ENCODE measurements around the gene CXCL1.

CXCL1 gene

GRCh38 chr4:73860917-73861316, 8.3 kb upstream of the CXCL1 start:
- Mint-ChIP-seq H3K36me3 (no peaks in the 10 kb centered on the region), H3K9me3 (no peaks in the 10 kb centered on the region), H3K27ac (no peak overlapping the region), H3K4me1 (no peaks in the 10 kb centered on the region), H3K27me3 (peaks cover 2% of the 10 kb centered on the region), H3K4me3 (no peak overlapping the region)
- DNase-seq (ENCODE audit: low spot score in 2 of 2) = no peak
- ATAC-seq (ENCODE audit: low read depth) = no peak

GRCh38 chr4:73862322-73862721, 6.9 kb upstream of the CXCL1 start:
- Mint-ChIP-seq H3K4me3 (no peak overlapping the region), H3K27ac (no peak overlapping the region), H3K27me3 (peaks cover 2% of the 10 kb centered on the region), H3K9me3 (no peaks in the 10 kb centered on the region), H3K4me1 (no peaks in the 10 kb centered on the region), H3K36me3 (no peaks in the 10 kb centered on the region)
- DNase-seq (ENCODE audit: low spot score in 2 of 2) = no peak
- ATAC-seq (ENCODE audit: low read depth) = no peak

- no peaks in the 10 kb centered on the region for H3K9me3 Mint-ChIP-seq
- no peak overlapping the region for H3K4me3 Mint-ChIP-seq
- H3K27ac Mint-ChIP-seq = no peak overlapping the region
- no peak for DNase-seq (ENCODE audit: low spot score in 2 of 2)
- ATAC-seq (ENCODE audit: low read depth) = no peak
- no peaks in the 10 kb centered on the region for H3K4me1 Mint-ChIP-seq
- peaks cover 2% of the 10 kb centered on the region for H3K27me3 Mint-ChIP-seq
- H3K36me3 Mint-ChIP-seq = no peaks in the 10 kb centered on the region
These were observed 4.8 kb upstream of the CXCL1 start for GRCh38 chr4:73864365-73864764.

- Mint-ChIP-seq H3K4me3 (no peak overlapping the region), H3K4me1 (no peaks in the 10 kb centered on the region), H3K36me3 (no peaks in the 10 kb centered on the region), H3K27ac (no peak overlapping the region), H3K9me3 (no peaks in the 10 kb centered on the region), H3K27me3 (peaks cover 5% of the 10 kb centered on the region)
- no peak for ATAC-seq (ENCODE audit: low read depth)
- no peak for DNase-seq (ENCODE audit: low spot score in 2 of 2)
These were observed 4.2 kb upstream of the CXCL1 start for GRCh38 chr4:73864961-73865360.

- no peak overlapping the region for H3K27ac Mint-ChIP-seq
- no peak for ATAC-seq (ENCODE audit: low read depth)
- H3K27me3 Mint-ChIP-seq = peaks cover 4% of the 10 kb centered on the region
- no peak overlapping the region for H3K4me3 Mint-ChIP-seq
- no peaks in the 10 kb centered on the region for H3K4me1 Mint-ChIP-seq
- no peaks in the 10 kb centered on the region for H3K9me3 Mint-ChIP-seq
- no peaks in the 10 kb centered on the region for H3K36me3 Mint-ChIP-seq
- no peak for DNase-seq (ENCODE audit: low spot score in 2 of 2)
These were observed 3.6 kb upstream of the CXCL1 start for GRCh38 chr4:73865431-73866096.

GRCh38 chr4:73866246-73866645, 2.9 kb upstream of the CXCL1 start:
- H3K27me3 Mint-ChIP-seq = peaks cover 4% of the 10 kb centered on the region
- H3K9me3 Mint-ChIP-seq = no peaks in the 10 kb centered on the region
- no peak overlapping the region for H3K4me3 Mint-ChIP-seq
- no peaks in the 10 kb centered on the region for H3K36me3 Mint-ChIP-seq
- no peak overlapping the region for H3K27ac Mint-ChIP-seq
- DNase-seq (ENCODE audit: low spot score in 2 of 2) (no peak), ATAC-seq (ENCODE audit: low read depth) (no peak)
- no peaks in the 10 kb centered on the region for H3K4me1 Mint-ChIP-seq

- no peaks in the 10 kb centered on the region for H3K4me1 Mint-ChIP-seq
- no peaks in the 10 kb centered on the region for H3K9me3 Mint-ChIP-seq
- DNase-seq (ENCODE audit: low spot score in 2 of 2) (no peak), ATAC-seq (ENCODE audit: low read depth) (no peak)
- no peak overlapping the region for H3K27ac Mint-ChIP-seq
- no peaks in the 10 kb centered on the region for H3K36me3 Mint-ChIP-seq
- peaks cover 4% of the 10 kb centered on the region for H3K27me3 Mint-ChIP-seq
- no peak overlapping the region for H3K4me3 Mint-ChIP-seq
These were observed 1.4 kb upstream of the CXCL1 start for GRCh38 chr4:73867783-73868182.

GRCh38 chr4:73868206-73869129, 725 bp upstream of the CXCL1 start:
- no peak overlapping the region for H3K27ac Mint-ChIP-seq
- H3K4me3 Mint-ChIP-seq = no peak overlapping the region
- no peaks in the 10 kb centered on the region for H3K36me3 Mint-ChIP-seq
- H3K9me3 Mint-ChIP-seq = no peaks in the 10 kb centered on the region
- ATAC-seq (ENCODE audit: low read depth) = no peak
- no peak for DNase-seq (ENCODE audit: low spot score in 2 of 2)
- H3K27me3 Mint-ChIP-seq = peaks cover 4% of the 10 kb centered on the region
- no peaks in the 10 kb centered on the region for H3K4me1 Mint-ChIP-seq

- H3K4me1 Mint-ChIP-seq = no peaks in the 10 kb centered on the region
- DNase-seq (ENCODE audit: low spot score in 2 of 2) (no peak), ATAC-seq (ENCODE audit: low read depth) (no peak)
- H3K27me3 Mint-ChIP-seq = peaks cover 4% of the 10 kb centered on the region
- H3K27ac Mint-ChIP-seq = no peak overlapping the region
- H3K4me3 Mint-ChIP-seq = no peak overlapping the region
- H3K9me3 Mint-ChIP-seq = no peaks in the 10 kb centered on the region
- H3K36me3 Mint-ChIP-seq = no peaks in the 10 kb centered on the region
These were observed 1.1 kb downstream of the CXCL1 start for GRCh38 chr4:73870260-73870659.

GRCh38 chr4:73870768-73871167, 1.6 kb downstream of the CXCL1 start:
- H3K4me3 Mint-ChIP-seq = no peak overlapping the region
- H3K36me3 Mint-ChIP-seq = no peaks in the 10 kb centered on the region
- ATAC-seq (ENCODE audit: low read depth) (no peak), DNase-seq (ENCODE audit: low spot score in 2 of 2) (no peak)
- H3K27me3 Mint-ChIP-seq = peaks cover 4% of the 10 kb centered on the region
- H3K4me1 Mint-ChIP-seq = no peaks in the 10 kb centered on the region
- no peaks in the 10 kb centered on the region for H3K9me3 Mint-ChIP-seq
- H3K27ac Mint-ChIP-seq = no peak overlapping the region

GRCh38 chr4:73871511-73872310, 2.5 kb downstream of the CXCL1 start:
- Mint-ChIP-seq H3K27me3 (peaks cover 4% of the 10 kb centered on the region), H3K9me3 (no peaks in the 10 kb centered on the region), H3K27ac (no peak overlapping the region), H3K4me1 (no peaks in the 10 kb centered on the region), H3K4me3 (no peak overlapping the region), H3K36me3 (no peaks in the 10 kb centered on the region)
- ATAC-seq (ENCODE audit: low read depth) (no peak), DNase-seq (ENCODE audit: low spot score in 2 of 2) (no peak)

GRCh38 chr4:73872316-73873108, 3.3 kb downstream of the CXCL1 start:
- DNase-seq (ENCODE audit: low spot score in 2 of 2) (no peak), ATAC-seq (ENCODE audit: low read depth) (no peak)
- Mint-ChIP-seq H3K4me1 (no peaks in the 10 kb centered on the region), H3K4me3 (no peak overlapping the region), H3K27me3 (peaks cover 4% of the 10 kb centered on the region), H3K9me3 (no peaks in the 10 kb centered on the region), H3K27ac (no peak overlapping the region), H3K36me3 (no peaks in the 10 kb centered on the region)

- Mint-ChIP-seq H3K36me3 (no peaks in the 10 kb centered on the region), H3K4me3 (no peak overlapping the region), H3K4me1 (no peaks in the 10 kb centered on the region), H3K27me3 (peaks cover 4% of the 10 kb centered on the region), H3K9me3 (no peaks in the 10 kb centered on the region), H3K27ac (no peak overlapping the region)
- no peak for ATAC-seq (ENCODE audit: low read depth)
- no peak for DNase-seq (ENCODE audit: low spot score in 2 of 2)
These were observed 5.2 kb downstream of the CXCL1 start for GRCh38 chr4:73874386-73874785.

All from memory B cell (primary cell).